H1 (cell line): ENCODE measurements around the gene MMS19. TPM values are rescaled to one million over a fixed set of nuclear protein-coding genes. Genes with fewer than 3 reads are reported as not detected.

Experiments
- CTCF ChIA-PET: fragments of 300-600 bp; sonication (Branson Sonifier 250); formaldehyde crosslinking; loops from one replicate; lab custom pipeline; 2021; ENCODE audit not compliant: partially characterized antibody; lab: Charles Lee
- POLR2A ChIA-PET: fragments of 300-600 bp; sonication (Branson Sonifier 250); formaldehyde crosslinking; loops from one replicate; lab custom pipeline; 2021; ENCODE audit warnings: inconsistent platforms; ENCODE audit not compliant: partially characterized antibody; lab: Charles Lee
- DNase-seq, 2 experiments: peaks; one replicate each; pipeline versions ENCODE4 v3.0.0 to v3.0.0-alpha.2; 2010 to 2022; ENCODE audit warnings: low spot score in 2 of 2, low read depth in 1 of 2, mixed read lengths in 1 of 2
- FAIRE-seq: peaks from 2 replicates; lab custom pipeline; 2011; peaks lifted over from hg19 to GRCh38; lab: Jason Lieb, UNC
- H2AFZ ChIP-seq: 2 replicates; pipeline ENCODE4 v1.8.1; 2012; ENCODE audit warnings: low read length, inconsistent platforms
- H2AK5ac ChIP-seq: 2 replicates; pipeline ENCODE4 v1.6.1; 2013; ENCODE audit warnings: low read depth, low read length
- H2BK120ac ChIP-seq: replicated peaks from 2 replicates; pipeline ENCODE3; 2013; ENCODE audit warnings: low read depth, low read length, inconsistent platforms
- H2BK12ac ChIP-seq: 2 replicates; pipeline ENCODE4 v1.6.1; 2013; ENCODE audit warnings: low read depth, low read length
- H2BK15ac ChIP-seq: 2 replicates; pipeline ENCODE4 v1.6.1; 2013; ENCODE audit warnings: low read length
- H2BK20ac ChIP-seq: 2 replicates; pipeline ENCODE4 v1.6.1; 2013; ENCODE audit warnings: low read length
- H2BK5ac ChIP-seq: 2 replicates; pipeline ENCODE4 v1.6.1; 2013; ENCODE audit warnings: low read depth, low read length
- H3K14ac ChIP-seq: 2 replicates; pipeline ENCODE4 v1.6.1; 2013; ENCODE audit warnings: inconsistent platforms; ENCODE audit not compliant: insufficient read length
- H3K18ac ChIP-seq: 2 replicates; pipeline ENCODE4 v1.6.1; 2013; ENCODE audit warnings: low read length; ENCODE audit errors: extremely low read depth
- H3K23ac ChIP-seq: 2 replicates; pipeline ENCODE4 v1.6.1; 2013; ENCODE audit warnings: inconsistent platforms; ENCODE audit not compliant: insufficient read length
- H3K23me2 ChIP-seq: 2 replicates; pipeline ENCODE4 v1.6.1; 2013; ENCODE audit warnings: low read depth, low read length
- H3K27ac ChIP-seq: 2 replicates; pipeline ENCODE4 v1.6.1; 2011; ENCODE audit warnings: low read depth, low read length, inconsistent platforms
- H3K27me3 ChIP-seq, 4 experiments: replicated peaks in 1 of 4; 1 replicate in 1 of 4; 2 replicates in 3 of 4; pipeline versions ENCODE4 v1.6.1 to v1.8.1; 2011 to 2013; ENCODE audit warnings: low read length in 3 of 4, mild to moderate bottlenecking in 3 of 4, inconsistent platforms in 2 of 4, mixed read lengths in 2 of 4, moderate library complexity in 1 of 4; ENCODE audit not compliant: control insufficient read depth in 3 of 4, insufficient read depth in 3 of 4; ENCODE audit errors: extremely low read depth in 1 of 4
- H3K36me3 ChIP-seq, 4 experiments: 2 replicates each; pipeline versions ENCODE4 v1.6.1 to v1.8.1; 2011 to 2013; ENCODE audit warnings: mild to moderate bottlenecking in 4 of 4, low read length in 3 of 4, moderate library complexity in 2 of 4, control low read depth in 1 of 4, inconsistent platforms in 1 of 4; ENCODE audit not compliant: insufficient read depth in 4 of 4, control insufficient read depth in 2 of 4
- H3K4ac ChIP-seq: replicated peaks from 2 replicates; pipeline ENCODE3; 2013; ENCODE audit warnings: low read length, low read depth, mixed read lengths, inconsistent platforms; ENCODE audit not compliant: insufficient read length
- H3K4me1 ChIP-seq, 4 experiments: replicated peaks in 1 of 4; 1 replicate in 1 of 4; 2 replicates in 3 of 4; pipeline versions ENCODE4 v1.6.1 to v1.8.1; 2011 to 2013; ENCODE audit warnings: low read length in 3 of 4, inconsistent platforms in 2 of 4, mixed read lengths in 1 of 4; ENCODE audit not compliant: insufficient read depth in 4 of 4, control insufficient read depth in 3 of 4
- H3K4me2 ChIP-seq, 2 experiments: 2 replicates each; pipeline versions ENCODE4 v1.6.1 to v1.8.1; 2011 to 2013; ENCODE audit warnings: low read depth in 2 of 2, low read length in 2 of 2, control low read depth in 1 of 2, inconsistent platforms in 1 of 2, mild to moderate bottlenecking in 1 of 2; ENCODE audit not compliant: insufficient read depth in 1 of 2
- H3K4me3 ChIP-seq, 4 experiments: fragments of 200-600, 300-600 bp in 1 of 4; sonication (generic), shearing (Covaris generic), sonication (Bioruptor Twin) in 1 of 4; 2 replicates each; pipeline versions ENCODE4 v1.5.1 to v1.8.1; 2011 to 2016; ENCODE audit warnings: low read length in 4 of 4, low read depth in 3 of 4, control low read depth in 2 of 4, inconsistent platforms in 2 of 4, mild to moderate bottlenecking in 2 of 4, mixed read lengths in 1 of 4, moderate library complexity in 1 of 4; ENCODE audit not compliant: insufficient read depth in 2 of 4; ENCODE audit errors: extremely low read depth in 1 of 4
- H3K56ac ChIP-seq: replicated peaks from 2 replicates; pipeline ENCODE3; 2013; ENCODE audit warnings: low read depth, mild to moderate bottlenecking, mixed read lengths, low read length, inconsistent platforms; ENCODE audit not compliant: insufficient read length
- H3K79me1 ChIP-seq: 2 replicates; pipeline ENCODE4 v1.6.1; 2013; ENCODE audit warnings: low read depth, low read length, control low read depth
- H3K79me2 ChIP-seq, 2 experiments: 2 replicates each; pipeline versions ENCODE4 v1.6.1 to v1.8.1; 2012 to 2013; ENCODE audit warnings: low read length in 2 of 2, mild to moderate bottlenecking in 2 of 2, inconsistent platforms in 1 of 2; ENCODE audit not compliant: insufficient read depth in 2 of 2, control insufficient read depth in 1 of 2
- H3K9ac ChIP-seq, 4 experiments: replicated peaks in 1 of 4; 1 replicate in 1 of 4; 2 replicates in 3 of 4; pipeline versions ENCODE4 v1.6.1 to v1.8.1; 2011 to 2013; ENCODE audit warnings: low read depth in 3 of 4, low read length in 3 of 4, control low read depth in 2 of 4, mild to moderate bottlenecking in 2 of 4, moderate library complexity in 2 of 4, inconsistent platforms in 1 of 4; ENCODE audit errors: extremely low read depth in 1 of 4
- H3K9me3 ChIP-seq, 2 experiments: 2 replicates each; pipeline versions ENCODE4 v1.6.1 to v1.8.1; 2012 to 2013; ENCODE audit warnings: mild to moderate bottlenecking in 2 of 2, moderate library complexity in 2 of 2, control low read depth in 1 of 2, inconsistent platforms in 1 of 2, low read depth in 1 of 2, low read length in 1 of 2, mixed read lengths in 1 of 2; ENCODE audit not compliant: insufficient read depth in 2 of 2
- H4K20me1 ChIP-seq, 2 experiments: replicated peaks in 1 of 2; 2 replicates each; pipeline versions ENCODE3 to v1.8.1; 2011 to 2013; ENCODE audit warnings: inconsistent platforms in 2 of 2, low read length in 2 of 2, mild to moderate bottlenecking in 1 of 2; ENCODE audit not compliant: insufficient read depth in 2 of 2, control insufficient read depth in 1 of 2
- H4K5ac ChIP-seq: 2 replicates; pipeline ENCODE4 v1.6.1; 2013; ENCODE audit warnings: low read length, low read depth, mixed read lengths, inconsistent platforms; ENCODE audit not compliant: insufficient read length
- H4K8ac ChIP-seq: 2 replicates; pipeline ENCODE4 v1.8.0; 2013; ENCODE audit warnings: mild to moderate bottlenecking, moderate library complexity, low read length, inconsistent platforms; ENCODE audit not compliant: insufficient read depth; ENCODE audit errors: extremely low read depth
- H4K91ac ChIP-seq: replicated peaks from 2 replicates; pipeline ENCODE3; 2013; ENCODE audit warnings: low read length, mixed read lengths, inconsistent platforms; ENCODE audit not compliant: insufficient read length
- CEBPB ChIP-seq: IDR thresholded peaks from 2 replicates; pipeline ENCODE4 v1.6.1; 2012; ENCODE audit warnings: low read depth, low read length
- CHD1 ChIP-seq: IDR thresholded peaks from 2 replicates; pipeline ENCODE4 v1.6.1; 2012; ENCODE audit warnings: low read depth, low read length, improper control_type of control experiment
- CREB1 ChIP-seq: IDR thresholded peaks from 2 replicates; pipeline ENCODE4 v1.6.1; 2012; ENCODE audit warnings: inconsistent platforms
- E2F6 ChIP-seq: IDR thresholded peaks from 2 replicates; pipeline ENCODE4 v1.6.1; 2012; ENCODE audit warnings: inconsistent platforms
- EGR1 ChIP-seq: IDR thresholded peaks from 2 replicates; pipeline ENCODE4 v1.6.1; 2011; ENCODE audit warnings: low read depth, low read length, borderline replicate concordance
- HDAC2 ChIP-seq, 2 experiments: fragments of 300-600 bp in 1 of 2; sonication (generic) in 1 of 2; IDR thresholded peaks; 2 replicates each; pipeline ENCODE4 v1.6.1; 2011 to 2012; ENCODE audit warnings: low read depth in 2 of 2, low read length in 2 of 2, mild to moderate bottlenecking in 2 of 2, moderate library complexity in 2 of 2, borderline replicate concordance in 1 of 2, inconsistent platforms in 1 of 2
- HDAC6 ChIP-seq: IDR thresholded peaks from one replicate; pipeline ENCODE4 v1.7.1; 2012; ENCODE audit warnings: low read depth, mild to moderate bottlenecking, inconsistent platforms, low read length, moderate library complexity
- JUND ChIP-seq: IDR thresholded peaks from 2 replicates; pipeline ENCODE4 v1.6.1; 2011; ENCODE audit warnings: mild to moderate bottlenecking, improper control_type of control experiment, low read length
- MAX ChIP-seq: IDR thresholded peaks from 2 replicates; pipeline ENCODE4 v1.6.1; 2012; ENCODE audit warnings: inconsistent platforms
- RBBP5 ChIP-seq: IDR thresholded peaks from 2 replicates; pipeline ENCODE4 v1.7.1; 2012; ENCODE audit warnings: low read depth, mild to moderate bottlenecking, inconsistent platforms, low read length, moderate library complexity, borderline replicate concordance
- SIN3A ChIP-seq, 2 experiments: IDR thresholded peaks in 1 of 2; conservative IDR thresholded peaks in 1 of 2; 2 replicates each; pipeline ENCODE4 v1.6.1; 2011 to 2012; ENCODE audit warnings: low read length in 2 of 2, improper control_type of control experiment in 1 of 2, low read depth in 1 of 2, mild to moderate bottlenecking in 1 of 2
- SP1 ChIP-seq: IDR thresholded peaks from 2 replicates; pipeline ENCODE4 v1.6.1; 2011; ENCODE audit warnings: low read depth, low read length
- TAF1 ChIP-seq: IDR thresholded peaks from 2 replicates; pipeline ENCODE4 v1.6.1; 2011; ENCODE audit warnings: mild to moderate bottlenecking, low read depth, low read length
- WGBS, 2 experiments: shearing (Covaris generic) in 1 of 2; methylation state at CpG; one replicate each; pipeline versions ENCODE4 v1.1.6 to v1.1.7; 2013 to 2015; ENCODE audit warnings: low lambda C conversion rate in 2 of 2, mixed read lengths in 2 of 2, inconsistent platforms in 1 of 2, low coverage in 1 of 2, missing lambda C conversion rate in 1 of 2; ENCODE audit not compliant: insufficient replicate concordance in 2 of 2, insufficient coverage in 1 of 2, insufficient read length in 1 of 2; ENCODE audit errors: extremely low coverage in 1 of 2, missing lambda C conversion rate in 1 of 2; 5-methylcytosine and 5-hydroxymethylcytosine counted together
- polyA plus RNA-seq, 7 experiments: library from polyadenylated mRNA; depleted of rRNA in 3 of 7; stranded (reverse) in 5 of 7; unstranded in 2 of 7; fragments of >200 nt in 5 of 7; fragments of 200-250 nt in 2 of 7; gene quantifications; 1 replicate in 5 of 7; 2 replicates in 1 of 7; 4 replicates in 1 of 7; pipeline versions ENCODE4 v1.2.1 to v1.2.3, GENCODE V29; 2011 to 2013; ENCODE audit warnings: missing spikeins in 2 of 7, mixed read lengths in 2 of 7
- total RNA-seq: library from RNA; stranded (reverse); fragmentation: NEBNext Ultra II Directional; extraction: Animal tissue kit (Norgen Biotek cat#: 25700); gene quantifications from 2 replicates; pipeline ENCODE4 v1.2.1, GENCODE V29; 2021

The MMS19 gene
- total and polyA plus RNA-seq, 2 of the 8 experiments (the other 6 are each of a cell fraction or from before 2014, with no cell fraction given) = 130 to 221 TPM

GRCh38 chr10:97462309-97462708, 35.9 kb downstream of the MMS19 start:
- Histone ChIP-seq H4K8ac (no peak overlapping the region), H2AK5ac (no peak overlapping the region), H2BK5ac (no peak overlapping the region), H3K4me1 (no peaks in the 10 kb centered on the region), H3K23me2 (no peaks in the 10 kb centered on the region), H3K27ac (no peak overlapping the region), H4K20me1 (peaks cover 0 to 10% of the 10 kb centered on the region in 2 experiments), H2BK15ac (no peak overlapping the region), H3K36me3 (peaks cover 51 to 87% (median 80%) of the 10 kb centered on the region in 4 experiments), H2BK120ac (no peak overlapping the region), H3K14ac (no peak overlapping the region), H3K4me3 (no peak overlapping the region), H4K5ac (no peak overlapping the region), H3K27me3 (no peaks in the 10 kb centered on the region), H3K9me3 (peaks cover 0 to 2% of the 10 kb centered on the region in 2 experiments; a peak in 1 of 4 replicates), H3K79me2 (no peaks in the 10 kb centered on the region), H3K4ac (no peak overlapping the region), H3K4me2 (no peak overlapping the region), H3K9ac (no peak overlapping the region)
- FAIRE-seq = no peak
- CTCF ChIA-PET = interaction anchor here (0.8 to 3.0 kb wide), 12 partner anchors 10 to 151 kb away, joined by 3 to 19 read pairs (median 4); partner anchors contain the start of gene RRP12
- 92% methylated on average over 2 of the region's 2 CpGs; no CpG with 5 or more reads in 1 of the 2 experiments for WGBS, 2 experiments
- TF ChIP-seq CEBPB (no peak), SP1 (no peak), CREB1 (no peak), TAF1 (no peak), E2F6 (no peak), RBBP5 (no peak), MAX (no peak), HDAC6 (no peak), EGR1 (no peak), JUND (no peak), SIN3A (conservative IDR thresholded peaks at IDR 0.05 in 1 of 2, IDR thresholded peaks at IDR 0.05 in 1 of 2; ENCODE audit: low read depth in 1 of 2, low read length in 2 of 2) (no peak), CHD1 (no peak), HDAC2 (IDR thresholded peaks at IDR 0.05; ENCODE audit: borderline replicate concordance in 1 of 2, low read depth in 2 of 2, low read length in 2 of 2) (no peak)
- TF ChIP-seq, all 59 proteins: peak for 0
- H3K56ac ChIP-seq = no peak overlapping the region
- H2BK20ac ChIP-seq = no peak overlapping the region
- no peak overlapping the region for H4K91ac ChIP-seq
- no peaks in the 10 kb centered on the region; the same call in 1 of the 2 replicates for H3K79me1 ChIP-seq
- H2BK12ac ChIP-seq = no peak overlapping the region
- H3K18ac ChIP-seq = no peak overlapping the region
- POLR2A ChIA-PET = interaction anchor here (0.6 to 12.5 kb wide), 5 partner anchors 10 to 186 kb away, joined by 4 to 105 read pairs (median 4); no protein-coding TSS in a partner anchor
- DNase-seq = no peak
- H3K23ac ChIP-seq = no peak overlapping the region
- H2AFZ ChIP-seq = no peak overlapping the region
